Measurements from ENCODE around the gene SH3RF2. TPM values are rescaled to one million over a fixed set of nuclear protein-coding genes. Genes with fewer than 3 reads are reported as not detected.

SH3RF2 gene
- total and polyA plus RNA-seq, 9 donors: 0.30 to 6.5 (median 0.81) TPM

DNA sequence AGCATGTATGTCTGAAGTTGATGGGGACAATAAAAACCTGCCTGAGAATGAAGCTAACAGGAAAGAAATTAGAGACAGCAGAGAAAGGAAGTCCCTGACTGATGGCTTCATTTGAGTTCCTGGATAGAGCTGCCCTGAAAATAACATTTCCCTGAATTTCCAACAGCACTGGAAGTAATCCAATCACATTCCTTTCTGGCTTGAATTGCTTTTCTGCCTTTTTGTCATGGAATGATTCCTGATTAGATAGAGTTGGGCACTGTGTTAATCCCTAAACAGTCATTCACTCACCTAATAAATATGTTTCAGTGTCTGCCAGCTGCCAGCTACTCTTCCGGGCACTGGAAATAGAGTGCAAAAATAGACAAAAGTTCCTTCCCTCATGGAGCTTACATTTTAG, 30.0 kb upstream of the SH3RF2 start:
- DNase-seq: no peak
- WGBS, 3 donors: 77 to 82% (median 81%) methylated on average over 1 of the region's 1 CpG
- H3K27me3 ChIP-seq: no peaks in the 10 kb centered on the region
- H3K4me1 ChIP-seq (ENCODE audit: insufficient read depth): no peaks in the 10 kb centered on the region
- intact Hi-C loops (cut with DNase I): no loop called here
- H3K4me3 ChIP-seq: no peak overlapping the region
- H3K27ac ChIP-seq: no peak overlapping the region
- no peaks in the 10 kb centered on the region for H3K36me3 ChIP-seq
- no peaks in the 10 kb centered on the region for H3K9me3 ChIP-seq
- TF ChIP-seq EP300 (IDR thresholded peaks at IDR 0.05) (no peak), POLR2A (IDR thresholded peaks at IDR 0.05) (no peak)
- TF ChIP-seq, protein P1, sequence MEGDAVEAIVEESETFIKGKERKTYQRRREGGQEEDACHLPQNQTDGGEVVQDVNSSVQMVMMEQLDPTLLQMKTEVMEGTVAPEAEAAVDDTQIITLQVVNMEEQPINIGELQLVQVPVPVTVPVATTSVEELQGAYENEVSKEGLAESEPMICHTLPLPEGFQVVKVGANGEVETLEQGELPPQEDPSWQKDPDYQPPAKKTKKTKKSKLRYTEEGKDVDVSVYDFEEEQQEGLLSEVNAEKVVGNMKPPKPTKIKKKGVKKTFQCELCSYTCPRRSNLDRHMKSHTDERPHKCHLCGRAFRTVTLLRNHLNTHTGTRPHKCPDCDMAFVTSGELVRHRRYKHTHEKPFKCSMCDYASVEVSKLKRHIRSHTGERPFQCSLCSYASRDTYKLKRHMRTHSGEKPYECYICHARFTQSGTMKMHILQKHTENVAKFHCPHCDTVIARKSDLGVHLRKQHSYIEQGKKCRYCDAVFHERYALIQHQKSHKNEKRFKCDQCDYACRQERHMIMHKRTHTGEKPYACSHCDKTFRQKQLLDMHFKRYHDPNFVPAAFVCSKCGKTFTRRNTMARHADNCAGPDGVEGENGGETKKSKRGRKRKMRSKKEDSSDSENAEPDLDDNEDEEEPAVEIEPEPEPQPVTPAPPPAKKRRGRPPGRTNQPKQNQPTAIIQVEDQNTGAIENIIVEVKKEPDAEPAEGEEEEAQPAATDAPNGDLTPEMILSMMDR (IDR thresholded peaks at IDR 0.05): no peak

DNA sequence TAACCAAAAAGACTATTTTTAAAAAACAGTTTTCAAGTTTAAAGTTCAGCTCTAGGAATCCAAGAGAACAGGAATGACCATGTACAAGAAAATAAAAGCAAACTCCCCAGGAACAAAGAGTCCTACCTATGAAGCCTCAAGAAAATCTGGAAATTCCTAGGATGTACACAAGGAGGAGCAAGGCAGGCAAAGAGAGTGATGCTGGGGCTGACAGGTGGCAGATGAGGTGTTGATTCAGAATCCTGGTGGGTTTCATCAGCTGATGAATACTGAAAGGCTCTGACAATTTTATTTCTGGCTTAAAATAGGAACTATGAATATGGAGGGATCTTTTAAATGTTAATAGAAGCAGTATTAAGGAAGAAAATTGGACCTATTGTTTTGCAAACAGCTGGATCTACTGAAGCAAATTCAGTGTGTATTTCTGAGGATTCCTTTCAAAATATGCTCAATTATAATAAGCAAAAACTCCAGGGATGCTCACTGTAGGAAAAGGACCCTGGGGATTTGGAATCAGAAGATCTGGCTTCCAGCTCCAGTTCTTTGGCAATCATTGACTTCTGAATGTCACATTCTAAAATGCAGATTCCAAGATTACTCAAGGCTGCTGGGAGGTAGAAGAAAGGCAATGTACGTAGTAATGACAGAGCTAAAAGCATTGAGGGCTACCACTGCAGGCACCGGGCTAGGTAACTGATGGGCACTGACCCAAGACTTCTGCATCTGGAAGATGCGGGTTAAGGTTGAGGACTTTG, 28.0 kb upstream of the SH3RF2 start:
- WGBS, 3 donors: 62 to 70% (median 66%) methylated on average over 3 of the region's 3 CpGs
- TF ChIP-seq, protein P1 (IDR thresholded peaks at IDR 0.05): no peak
- no peak for TF ChIP-seq POLR2A (IDR thresholded peaks at IDR 0.05)
- no peak for TF ChIP-seq EP300 (IDR thresholded peaks at IDR 0.05)
- Histone ChIP-seq H3K36me3 (no peaks in the 10 kb centered on the region), H3K9me3 (no peaks in the 10 kb centered on the region), H3K27ac (no peak overlapping the region), H3K4me1 (ENCODE audit: insufficient read depth) (no peaks in the 10 kb centered on the region), H3K27me3 (no peaks in the 10 kb centered on the region), H3K4me3 (no peak overlapping the region)
- DNase-seq: no peak
- intact Hi-C loops (cut with DNase I): no loop called here

DNA sequence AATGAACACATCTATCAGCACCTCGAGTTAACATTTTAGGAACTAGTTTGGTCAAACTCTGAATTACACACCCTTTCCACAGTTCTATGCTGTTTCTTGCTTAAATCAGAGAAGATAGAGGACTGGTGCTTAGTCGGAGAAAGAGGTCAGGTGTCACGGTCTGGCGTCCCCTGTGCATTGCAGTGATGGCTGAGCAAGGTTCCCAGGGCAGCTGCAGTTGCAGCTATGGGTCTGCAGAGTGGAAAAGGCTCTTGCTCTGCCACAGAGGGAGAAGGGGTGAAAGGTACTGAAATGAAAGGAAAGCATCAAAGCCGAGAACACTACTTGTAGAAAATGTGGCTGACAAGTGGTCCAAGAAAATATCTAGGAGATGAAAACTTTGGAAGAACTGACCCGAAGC, 25.2 kb upstream of the SH3RF2 start:
- TF ChIP-seq EP300 (IDR thresholded peaks at IDR 0.05): no peak
- no peak for TF ChIP-seq POLR2A (IDR thresholded peaks at IDR 0.05)
- TF ChIP-seq, protein P1 (IDR thresholded peaks at IDR 0.05): no peak
- WGBS, 3 donors: 55 to 61% (median 58%) methylated on average over 6 of the region's 6 CpGs
- DNase-seq: no peak
- Histone ChIP-seq H3K9me3 (no peaks in the 10 kb centered on the region), H3K27me3 (no peaks in the 10 kb centered on the region), H3K4me1 (ENCODE audit: insufficient read depth) (no peaks in the 10 kb centered on the region), H3K4me3 (no peak overlapping the region), H3K36me3 (no peaks in the 10 kb centered on the region), H3K27ac (no peak overlapping the region)
- intact Hi-C loops (cut with DNase I): no loop called here

GRCh38 chr5:145912019-145912418, 24.4 kb upstream of the SH3RF2 start:
- Histone ChIP-seq H3K27ac (no peak overlapping the region), H3K9me3 (no peaks in the 10 kb centered on the region), H3K27me3 (no peaks in the 10 kb centered on the region), H3K36me3 (no peaks in the 10 kb centered on the region), H3K4me3 (no peak overlapping the region), H3K4me1 (ENCODE audit: insufficient read depth) (no peaks in the 10 kb centered on the region)
- no peak for DNase-seq
- TF ChIP-seq, protein P1 (IDR thresholded peaks at IDR 0.05): no peak
- no peak for TF ChIP-seq EP300 (IDR thresholded peaks at IDR 0.05)
- TF ChIP-seq POLR2A (IDR thresholded peaks at IDR 0.05): no peak
- 80 to 90% (median 87%) methylated on average over 3 of the region's 3 CpGs for whole genome bisulfite sequencing, 3 donors
- intact Hi-C loops (cut with DNase I): no loop called here

Measured in ovary (tissue), 9 donors.